T-helper 2 cell (primary cell): ENCODE data around the gene MESP2.

Source experiments
- DNase-seq, 5 experiments: peaks; one replicate each; pipeline versions ENCODE4 v3.0.0 to v3.0.0-alpha.2; 2012 to 2022
- total RNA-seq, 2 donors: gene quantifications; one replicate each; lab custom pipeline; 2026; lab: John Stamatoyannopoulos, UW

MESP2 gene, protein sequence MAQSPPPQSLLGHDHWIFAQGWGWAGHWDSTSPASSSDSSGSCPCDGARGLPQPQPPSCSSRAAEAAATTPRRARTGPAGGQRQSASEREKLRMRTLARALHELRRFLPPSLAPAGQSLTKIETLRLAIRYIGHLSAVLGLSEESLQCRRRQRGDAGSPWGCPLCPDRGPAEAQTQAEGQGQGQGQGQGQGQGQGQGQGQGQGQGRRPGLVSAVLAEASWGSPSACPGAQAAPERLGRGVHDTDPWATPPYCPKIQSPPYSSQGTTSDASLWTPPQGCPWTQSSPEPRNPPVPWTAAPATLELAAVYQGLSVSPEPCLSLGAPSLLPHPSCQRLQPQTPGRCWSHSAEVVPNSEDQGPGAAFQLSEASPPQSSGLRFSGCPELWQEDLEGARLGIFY
- total RNA-seq = 0 reads per million in 2 donors

- DNase-seq = peak in 3 of 5 experiments; percentile 21 to 49 (median 26)
Observed at GRCh38 chr15:89776274-89777072, at the start of gene MESP2. Gene MESP2, plus strand, starts transcription at chr15:89776332. Its CDS starts 26 bp downstream, at chr15:89776358.

DNA sequence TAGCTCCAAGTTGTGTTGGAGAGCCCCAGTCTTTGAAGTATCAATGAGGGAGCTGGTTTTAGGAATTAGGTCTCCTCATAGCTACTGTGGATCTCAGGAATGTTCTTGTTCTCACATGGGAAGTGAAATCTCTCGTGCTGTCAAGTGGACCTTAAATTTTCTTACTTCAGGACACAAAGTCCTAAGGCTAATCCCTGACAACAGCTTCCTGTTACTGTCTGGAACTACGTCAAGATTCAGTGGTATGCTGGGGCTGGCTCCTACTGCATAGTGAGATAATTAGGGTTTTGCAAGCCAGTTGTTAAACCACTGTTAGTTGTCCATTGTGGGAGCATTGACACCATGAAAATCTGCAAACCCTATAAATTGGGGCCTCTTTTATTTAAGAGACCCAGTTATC is 47.9 kb upstream of the MESP2 start:
- DNase-seq = no peak

- DNase-seq = no peak
Observed at GRCh38 chr15:89731275-89731674, 44.9 kb upstream of the MESP2 start.

DNA sequence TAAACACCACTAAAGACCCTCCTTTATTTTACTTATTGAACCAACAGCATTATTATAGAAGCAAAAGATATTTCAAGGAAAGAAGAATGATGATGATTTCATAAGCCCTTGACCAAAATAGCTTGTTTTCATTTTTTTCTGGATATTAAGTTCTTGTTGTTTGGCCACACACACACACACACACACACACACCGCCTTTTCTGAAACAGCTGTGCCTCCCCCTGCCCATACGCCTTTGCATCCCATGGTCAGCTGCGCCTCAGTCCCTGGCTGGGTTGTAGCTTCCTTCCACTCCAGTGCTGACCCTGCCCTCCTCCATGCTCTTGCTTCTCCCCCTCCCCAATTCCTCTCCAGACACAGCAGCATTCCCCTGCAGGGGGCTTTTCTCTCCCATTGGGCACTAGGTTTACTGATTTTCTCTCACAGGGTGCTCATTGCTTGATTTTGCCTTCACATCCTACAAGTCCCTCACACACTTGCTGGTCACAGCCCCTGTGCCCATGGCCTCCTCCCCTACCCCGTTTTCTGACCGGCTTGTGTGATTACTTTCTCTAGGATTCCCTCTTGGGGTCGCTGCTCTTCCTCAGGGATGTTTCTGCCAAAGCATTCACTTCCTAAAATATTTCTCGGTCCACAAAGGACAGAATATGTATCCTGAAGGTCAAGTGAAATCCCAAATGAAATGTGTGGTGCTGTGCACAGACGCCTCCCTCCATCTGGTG is 43.5 kb upstream of the MESP2 start:
- no peak for DNase-seq

- no peak for DNase-seq
Observed at GRCh38 chr15:89735773-89736172, 40.4 kb upstream of the MESP2 start.

DNA sequence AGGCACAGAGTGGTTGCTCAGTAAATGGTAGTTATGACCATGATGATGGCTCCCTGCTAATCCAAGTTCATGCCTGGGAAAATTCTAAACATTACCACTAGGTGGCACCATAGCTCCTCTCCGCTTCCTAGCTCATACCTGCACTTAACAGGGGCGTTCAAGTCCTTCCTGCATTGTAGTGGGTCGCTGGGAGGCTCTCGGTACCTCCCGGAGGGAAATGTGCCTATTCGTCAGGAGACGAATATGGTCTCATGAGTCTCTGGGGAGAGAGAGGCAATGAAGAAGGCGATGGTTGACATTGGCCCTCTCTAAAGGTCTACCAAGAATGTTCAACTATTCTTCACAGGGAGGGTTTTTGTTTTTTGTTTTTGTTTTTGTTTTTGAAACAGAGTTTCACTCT is 36.0 kb upstream of the MESP2 start:
- peak in 3 of 5 experiments; percentile 26 to 66 (median 40) for DNase-seq

GRCh38 chr15:89743011-89743410 is 33.1 kb upstream of the MESP2 start:
- no peak for DNase-seq

DNA sequence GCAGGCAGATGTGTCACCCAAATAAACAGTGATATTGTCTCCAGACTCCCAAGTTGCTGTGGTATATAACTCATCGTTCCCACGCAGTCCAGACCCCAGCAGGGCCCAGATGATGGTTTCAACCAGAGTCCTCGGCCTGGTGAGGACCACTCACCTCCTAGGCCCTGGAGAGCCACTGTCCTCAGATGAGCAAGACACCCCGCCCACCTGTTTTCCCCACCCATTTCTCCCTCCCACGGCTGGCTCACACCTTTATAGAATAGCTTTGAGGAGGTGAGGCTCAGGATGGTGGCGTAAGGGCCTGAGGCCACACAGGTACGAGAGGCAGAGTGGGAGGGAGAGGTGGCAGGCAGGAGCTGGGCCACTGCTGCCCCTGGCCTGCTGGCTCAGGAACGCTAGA is 32.5 kb upstream of the MESP2 start:
- DNase-seq = no peak

DNA sequence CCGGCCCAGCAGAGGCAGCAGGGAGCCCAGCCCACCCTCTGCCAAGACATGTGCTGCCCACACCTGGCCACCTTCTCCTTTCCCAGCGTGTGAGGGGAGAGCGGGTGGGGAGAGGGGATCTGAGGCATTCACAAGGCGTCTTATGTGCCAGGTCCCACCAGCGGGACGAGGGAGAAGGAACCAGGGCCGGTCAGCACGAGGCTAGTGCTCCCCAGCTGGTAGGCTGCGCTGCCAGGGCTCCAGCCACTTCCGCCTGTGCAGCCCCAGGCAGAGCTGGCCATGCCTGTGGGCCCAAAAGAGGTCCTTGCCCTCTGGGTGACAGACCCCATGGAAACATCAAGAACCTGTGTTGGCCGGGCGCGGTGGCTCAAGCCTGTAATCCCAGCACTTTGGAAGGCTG is 31.0 kb upstream of the MESP2 start:
- no peak for DNase-seq

DNA sequence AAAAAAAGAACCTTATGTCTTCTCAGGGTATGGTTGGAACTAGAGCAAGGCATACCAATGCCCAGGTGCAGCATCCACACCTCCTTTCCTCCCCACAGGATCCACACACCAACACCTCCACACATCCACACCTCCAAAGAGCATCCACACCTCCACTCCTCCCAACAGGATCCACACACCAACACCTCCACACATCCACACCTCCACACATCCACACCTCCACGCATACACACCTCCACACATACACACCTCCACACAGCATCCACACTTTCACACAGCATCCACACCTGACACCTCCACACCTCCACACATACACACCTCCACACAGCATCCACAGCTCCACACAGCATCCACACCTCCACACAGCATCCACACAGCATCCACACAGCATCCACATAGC is 30.4 kb upstream of the MESP2 start:
- no peak for DNase-seq

- DNase-seq = peak in 1 of 5 experiments; percentile 36
Observed at GRCh38 chr15:89746386-89746780, 29.7 kb upstream of the MESP2 start.

DNA sequence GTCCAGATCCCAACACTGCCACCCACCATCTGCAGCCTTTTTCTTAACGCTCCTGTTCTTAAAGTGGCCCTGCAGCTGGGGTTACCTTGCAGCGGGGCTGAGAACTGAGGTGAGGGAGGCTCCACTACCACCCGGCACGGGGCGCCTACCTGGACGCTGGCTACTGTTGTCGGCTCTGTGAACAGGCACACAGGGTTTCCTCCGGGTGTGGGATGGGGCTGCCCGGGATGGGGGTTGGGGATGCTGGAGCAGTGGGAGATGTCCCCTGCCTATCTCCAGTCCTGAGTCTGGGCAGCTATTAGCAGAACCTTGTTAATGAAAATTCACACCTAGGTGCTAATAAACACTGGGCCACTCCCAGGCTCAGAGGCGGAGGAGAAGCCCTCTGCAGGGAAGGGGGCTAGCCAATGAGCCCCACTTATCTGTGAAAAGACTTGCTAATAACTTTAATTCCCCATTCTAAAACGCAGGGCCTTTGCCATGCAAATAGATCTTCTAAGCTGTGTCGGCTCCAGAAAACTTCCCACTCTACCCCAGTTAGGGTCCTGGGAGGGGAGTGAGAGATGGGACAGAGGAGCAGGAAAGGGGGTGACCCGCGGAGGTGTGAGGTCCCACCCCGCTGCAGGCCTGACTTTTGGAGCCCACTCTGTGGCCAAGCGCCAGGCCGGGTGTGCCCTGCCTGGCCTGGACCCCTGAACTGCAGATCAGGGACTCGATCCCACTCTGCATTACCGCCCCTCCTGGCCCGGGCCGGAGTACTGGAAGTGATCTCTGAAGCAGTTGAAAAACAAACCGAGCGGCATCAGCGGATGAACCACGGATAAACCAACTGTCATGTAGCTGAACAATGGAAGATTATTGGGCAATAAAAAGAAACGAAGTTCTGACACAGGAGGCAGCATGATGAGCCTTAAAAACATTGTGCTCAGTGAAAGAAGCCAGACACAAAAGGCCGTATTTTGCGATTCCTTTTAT is 28.1 kb upstream of the MESP2 start:
- no peak for DNase-seq

DNA sequence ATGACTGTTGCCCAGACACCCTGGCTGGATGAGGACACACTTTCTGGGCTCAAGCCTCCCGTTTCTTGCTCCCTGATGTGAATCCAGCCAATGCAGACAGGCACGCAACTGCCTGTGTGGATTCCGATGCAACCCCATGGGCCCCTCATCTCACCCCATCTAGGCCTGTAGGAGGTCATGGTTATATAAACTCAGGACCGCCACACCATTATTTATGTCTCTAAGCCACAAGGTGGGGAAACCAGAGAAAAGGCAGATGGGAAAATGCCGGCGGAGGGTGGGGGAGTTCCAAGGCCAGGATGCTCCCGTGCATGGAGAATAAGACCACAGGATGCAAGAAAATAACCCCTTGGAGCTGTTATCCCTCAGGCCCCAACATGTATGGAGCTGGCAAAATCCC is 27.1 kb upstream of the MESP2 start:
- DNase-seq = no peak

- DNase-seq = no peak
Observed at GRCh38 chr15:89749526-89749925, 26.6 kb upstream of the MESP2 start.

GRCh38 chr15:89749951-89750559 is 26.1 kb upstream of the MESP2 start:
- DNase-seq = peak in 1 of 5 experiments; percentile 14

GRCh38 chr15:89750560-89751542 is 25.3 kb upstream of the MESP2 start, which contains the start of gene MESP1:
Gene MESP1, minus strand, starts transcription at chr15:89751249. Its CDS starts 18 bp downstream, at chr15:89751231.
- DNase-seq = peak; percentile 71 to 87 (median 76)

DNA sequence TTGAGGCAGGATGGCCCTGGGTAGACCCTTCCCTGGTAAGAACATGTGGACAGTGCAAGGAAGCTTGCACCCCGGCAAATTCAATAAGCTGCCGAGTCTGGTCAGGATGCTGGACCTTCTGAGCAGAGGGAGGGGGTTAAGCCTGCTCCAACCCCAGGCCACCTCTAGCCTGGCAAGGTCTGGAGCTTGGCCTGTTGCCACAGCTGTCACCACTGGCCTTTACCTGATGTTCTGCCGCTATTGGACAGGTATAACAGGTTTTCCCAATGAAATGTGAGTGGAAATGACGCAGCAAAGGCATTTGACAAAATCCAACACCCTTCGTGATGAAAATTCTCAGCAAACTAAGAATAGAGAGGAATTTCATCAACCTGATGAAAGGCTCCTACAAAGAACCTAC is 24.4 kb upstream of the MESP2 start:
- DNase-seq = no peak

- DNase-seq = no peak
Observed at GRCh38 chr15:89753855-89754254, 22.3 kb upstream of the MESP2 start.

DNA sequence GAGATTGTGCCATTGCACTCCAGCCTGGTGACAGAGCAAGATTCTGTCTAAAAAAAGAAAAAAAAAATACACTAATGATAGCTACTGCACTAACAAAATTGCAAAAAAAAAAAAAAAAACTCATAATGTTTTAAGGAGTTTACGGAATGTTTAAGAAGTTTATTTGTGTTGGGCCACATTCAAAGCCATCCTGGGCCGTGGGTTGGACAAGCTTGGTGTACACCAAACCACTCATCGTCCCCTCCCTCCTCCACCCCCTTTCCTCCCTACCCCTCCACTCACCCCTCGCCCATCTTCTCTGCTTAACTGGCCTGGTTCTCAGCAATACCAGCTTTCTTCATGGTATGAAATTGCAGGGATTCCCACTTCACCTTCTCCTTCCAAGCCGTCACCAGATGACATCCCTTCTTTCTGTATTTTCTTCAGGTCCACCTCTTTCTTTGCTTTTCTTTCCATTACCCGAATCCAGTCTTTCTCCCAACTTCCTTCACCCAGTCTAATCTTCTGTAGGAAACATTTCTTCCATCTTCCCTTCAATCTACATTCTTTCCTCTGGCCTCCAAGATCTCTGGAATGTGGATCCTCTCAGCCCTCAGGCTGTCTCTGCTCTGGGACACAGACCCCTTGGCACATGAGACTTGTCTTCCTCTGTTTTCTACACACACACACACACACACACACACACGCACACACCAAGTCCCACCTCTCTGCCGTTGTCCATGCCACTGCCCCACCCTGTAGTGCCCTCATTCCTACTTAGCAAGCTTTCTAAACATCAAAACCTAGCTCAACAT is 21.6 kb upstream of the MESP2 start:
- no peak for DNase-seq
